ENCODE data around the gene CBLN4.

Gene CBLN4

DNA sequence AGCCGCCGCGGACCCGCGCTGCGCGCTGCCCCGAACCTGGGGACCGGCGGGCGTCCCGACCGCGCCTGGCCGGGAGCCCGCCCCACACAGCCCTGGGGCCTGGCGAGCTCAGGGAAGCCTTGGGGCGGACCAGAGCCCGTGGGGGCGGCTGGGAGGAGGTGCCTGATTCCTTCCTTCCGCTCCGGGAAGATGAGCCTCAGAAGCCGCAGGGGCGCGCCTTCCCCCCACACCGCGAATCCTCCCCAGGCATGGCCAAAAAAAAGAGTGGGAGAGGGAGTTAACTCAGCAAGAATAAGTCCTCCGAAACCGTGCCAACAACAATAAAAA is at the start of gene CBLN4:
Gene CBLN4, minus strand, starts transcription at position 131 of the 327 bp plus-strand sequence. CDS start 1,348 bp downstream, outside the sequence.
- H3K27ac ChIP-seq = no peak within 1 kb of the TSS
- DNase-seq (ENCODE audit: low read depth, low spot score) = no peak

- DNase-seq (ENCODE audit: low read depth, low spot score) = no peak
- H3K27ac ChIP-seq = no peak overlapping the region
Measured at GRCh38 chr20:56043227-56043626, 37.9 kb upstream of the CBLN4 start.

- no peak for DNase-seq (ENCODE audit: low read depth, low spot score)
- no peak overlapping the region for H3K27ac ChIP-seq
Measured at GRCh38 chr20:56032251-56032650, 26.9 kb upstream of the CBLN4 start.

DNA sequence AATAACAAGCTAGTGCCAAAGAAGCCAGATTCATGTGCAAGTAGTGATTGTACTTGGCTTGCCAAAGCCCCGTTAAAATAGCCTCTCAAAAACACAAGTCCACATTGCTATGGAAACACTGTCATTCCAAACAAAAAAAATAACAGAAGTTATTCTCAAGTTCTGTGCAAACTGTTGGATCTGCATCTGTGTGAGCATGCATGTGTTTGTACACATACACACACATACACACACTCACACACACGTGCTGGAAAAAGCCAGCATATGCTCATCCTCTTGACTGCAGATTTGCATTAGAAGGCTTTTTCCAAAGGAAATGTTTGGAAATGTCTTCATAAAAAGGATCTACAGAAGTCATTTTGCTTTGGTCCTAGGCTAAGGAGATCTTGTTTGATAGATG is 13.4 kb upstream of the CBLN4 start:
- DNase-seq (ENCODE audit: low read depth, low spot score) = no peak
- H3K27ac ChIP-seq = no peak overlapping the region

DNA sequence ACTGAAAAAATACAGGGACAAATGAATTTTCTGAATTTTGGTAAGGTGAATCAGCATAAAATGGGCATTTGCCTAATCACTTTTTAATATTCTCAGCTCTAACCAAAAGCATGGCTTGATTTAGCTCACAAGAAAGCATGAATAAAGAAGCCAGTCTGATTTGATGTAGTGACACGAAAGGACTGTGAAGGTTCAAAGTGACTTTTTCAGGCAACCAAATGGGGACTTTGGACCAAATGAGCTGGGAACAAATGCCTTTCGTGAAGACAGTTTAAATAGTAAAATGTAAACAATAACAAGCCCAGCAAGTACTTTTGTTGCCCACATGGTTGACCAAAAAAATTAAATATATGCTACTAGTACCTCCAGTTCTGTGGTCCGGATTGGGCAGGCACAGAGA is 12.9 kb upstream of the CBLN4 start:
- no peak for DNase-seq (ENCODE audit: low read depth, low spot score)
- H3K27ac ChIP-seq = no peak overlapping the region

- no peak for DNase-seq (ENCODE audit: low read depth, low spot score)
- H3K27ac ChIP-seq = no peak overlapping the region
Measured at GRCh38 chr20:56017560-56017959, 12.2 kb upstream of the CBLN4 start.

DNA sequence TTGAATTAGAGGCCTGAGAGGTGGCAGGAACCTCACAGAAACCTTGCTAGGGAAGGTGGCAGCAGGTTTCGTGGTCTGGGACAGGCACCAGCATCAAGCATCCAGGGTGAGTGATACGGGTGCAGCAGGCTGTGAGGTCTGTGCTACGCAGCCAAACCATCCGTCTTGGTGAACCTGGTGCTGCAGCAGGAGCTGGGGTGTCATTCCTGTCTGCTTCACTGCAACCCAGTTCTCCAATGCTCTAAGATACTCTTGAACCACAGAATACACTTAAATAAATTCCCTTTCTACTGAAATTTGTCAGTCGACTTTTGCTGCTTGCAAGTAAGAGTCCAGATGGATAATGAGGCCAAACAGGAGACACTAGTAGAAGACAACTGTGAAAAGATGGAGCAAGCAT is 9.7 kb upstream of the CBLN4 start:
- no peak overlapping the region for H3K27ac ChIP-seq
- no peak for DNase-seq (ENCODE audit: low read depth, low spot score)

- no peak overlapping the region for H3K27ac ChIP-seq
Measured at GRCh38 chr20:56014151-56014550, 8.8 kb upstream of the CBLN4 start.

GRCh38 chr20:56004611-56005388 is 519 bp downstream of the CBLN4 start:
- H3K27ac ChIP-seq = no peak overlapping the region
- DNase-seq (ENCODE audit: low read depth, low spot score) = no peak

More at GRCh38 chr20:56014151-56014550, 8.8 kb upstream of the CBLN4 start:
- no peak for DNase-seq (ENCODE audit: low read depth, low spot score)

GRCh38 chr20:56004007-56004406 is 1.3 kb downstream of the CBLN4 start:
- no peak for DNase-seq (ENCODE audit: low read depth, low spot score)
- H3K27ac ChIP-seq = no peak overlapping the region

GRCh38 chr20:56002908-56003800 is 2.2 kb downstream of the CBLN4 start:
- H3K27ac ChIP-seq = no peak overlapping the region
- DNase-seq (ENCODE audit: low read depth, low spot score) = no peak

DNA sequence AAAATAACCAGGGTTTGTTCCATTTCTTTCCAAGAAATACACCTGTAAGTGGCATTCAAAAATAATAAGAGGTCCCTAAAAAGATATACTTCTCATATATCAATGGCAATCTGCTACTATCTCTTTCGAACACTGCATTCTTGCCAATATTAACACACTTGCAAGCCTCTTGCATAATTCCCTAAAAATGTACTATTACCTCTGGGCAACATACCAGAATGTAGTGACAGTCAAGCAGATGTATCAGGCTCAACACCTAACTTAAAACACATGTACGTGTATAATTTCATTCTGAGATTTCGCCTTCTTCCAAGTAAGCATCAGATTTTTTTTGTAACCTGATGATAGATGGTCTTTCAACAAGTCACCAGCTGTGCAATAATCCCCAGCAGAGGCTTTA is 3.4 kb downstream of the CBLN4 start:
- DNase-seq (ENCODE audit: low read depth, low spot score) = no peak

GRCh38 chr20:56001106-56001785 is 4.1 kb downstream of the CBLN4 start:
- no peak overlapping the region for H3K27ac ChIP-seq
- DNase-seq (ENCODE audit: low read depth, low spot score) = no peak

More for the DNA sequence above, 3.4 kb downstream of the CBLN4 start:
- no peak overlapping the region for H3K27ac ChIP-seq

DNA sequence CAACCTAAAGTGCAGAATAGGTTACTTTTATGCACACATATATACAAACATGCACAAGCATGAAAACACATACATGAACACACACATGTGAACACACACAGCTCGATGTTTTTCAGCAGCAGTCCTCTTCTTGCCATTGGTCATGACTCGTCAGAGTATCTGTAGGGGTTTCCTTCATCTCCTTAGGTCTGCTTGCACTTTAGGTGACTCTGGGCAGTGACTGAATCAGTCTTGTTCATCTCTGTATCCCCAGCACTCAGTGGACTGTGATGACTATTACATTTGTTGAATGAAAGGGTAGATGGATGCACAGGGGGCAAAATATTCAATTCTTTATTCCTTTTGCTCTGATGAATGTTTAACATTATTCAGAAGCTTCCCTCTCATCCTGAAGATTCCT is 26.8 kb downstream of the CBLN4 start:
- DNase-seq (ENCODE audit: low read depth, low spot score) = no peak
- H3K27ac ChIP-seq = no peak overlapping the region

DNA sequence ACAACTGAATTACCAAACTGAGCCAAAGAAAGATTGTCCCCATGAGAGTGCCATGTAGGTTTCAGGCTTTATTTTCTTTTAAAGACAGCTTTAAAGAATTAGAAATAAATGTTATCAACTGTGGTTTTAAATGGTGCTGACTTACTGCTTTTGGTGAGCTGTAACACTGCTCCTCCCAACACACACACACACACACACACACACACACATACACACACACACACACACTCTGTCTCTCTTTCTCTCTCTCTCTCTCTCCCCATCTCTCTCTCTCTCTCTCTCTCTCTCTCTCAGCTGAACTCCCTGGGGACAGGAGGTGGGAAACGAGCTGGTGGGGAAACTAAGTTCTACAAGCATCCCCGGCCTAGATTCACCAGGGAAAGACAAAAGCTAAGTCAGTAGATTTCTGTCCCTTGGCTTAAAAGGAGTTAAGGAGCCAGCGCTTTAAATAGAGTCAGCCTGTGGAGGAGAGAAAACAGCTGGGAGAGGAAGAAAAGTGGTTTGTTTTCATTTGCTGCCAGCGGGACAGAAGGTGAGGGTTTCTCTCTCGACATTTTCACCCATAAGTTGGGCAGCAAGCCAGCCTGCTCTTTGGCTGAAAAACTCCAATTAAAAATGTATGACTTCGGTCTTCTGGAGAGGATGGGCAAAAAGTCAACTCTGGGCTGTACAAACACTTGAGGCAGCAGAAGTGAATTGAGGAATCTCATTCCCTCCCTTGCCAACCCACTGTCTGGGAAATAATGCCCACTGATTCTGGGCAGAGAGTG is 27.4 kb downstream of the CBLN4 start:
- DNase-seq (ENCODE audit: low read depth, low spot score) = no peak
- no peak overlapping the region for H3K27ac ChIP-seq

GRCh38 chr20:55974491-55975202 is 30.7 kb downstream of the CBLN4 start:
- no peak for DNase-seq (ENCODE audit: low read depth, low spot score)

DNA sequence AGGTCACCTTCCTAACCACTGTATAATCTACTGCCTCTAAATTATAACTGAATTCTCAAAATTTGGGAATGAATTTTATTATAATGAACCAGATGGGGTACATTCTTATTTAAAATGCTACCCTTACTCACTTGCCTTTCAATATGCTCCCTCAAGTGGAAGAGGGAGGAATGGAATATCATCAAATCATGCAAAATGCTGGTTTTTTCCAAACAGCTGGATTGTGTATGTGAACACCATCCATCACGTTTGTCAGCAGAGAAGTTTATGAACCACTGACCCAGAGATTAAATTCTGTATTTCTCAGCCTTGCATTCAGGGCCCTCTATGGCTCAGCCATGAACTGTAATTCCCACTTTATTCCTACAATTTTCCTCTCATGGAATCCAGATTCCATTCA is 40.5 kb downstream of the CBLN4 start:
- DNase-seq (ENCODE audit: low read depth, low spot score) = no peak
- H3K27ac ChIP-seq = no peak overlapping the region

More at GRCh38 chr20:55974491-55975202, 30.7 kb downstream of the CBLN4 start:
- no peak overlapping the region for H3K27ac ChIP-seq

GRCh38 chr20:55961376-55962330 is 43.7 kb downstream of the CBLN4 start:
- no peak overlapping the region for H3K27ac ChIP-seq
- no peak for DNase-seq (ENCODE audit: low read depth, low spot score)

All from epithelial cell of prostate (primary cell).